GM13976 (cell line): ENCODE results near the gene SAA1.

Experiments
- DNase-seq: peaks from one replicate; pipeline ENCODE4 v3.0.0; 2012; ENCODE audit warnings: low spot score
- CTCF ChIP-seq: IDR thresholded peaks from 2 replicates; pipeline ENCODE4 v1.5.1; 2012; ENCODE audit warnings: borderline replicate concordance, mild to moderate bottlenecking; ENCODE audit not compliant: insufficient read depth; ENCODE audit errors: extremely low read depth, missing control alignments, control extremely low read depth
- in situ Hi-C: fragments of 300-500 bp; cut with MboI; formaldehyde crosslinking; loops from one replicate; pipeline ENCODE4 v1.12.0; 2022; ENCODE audit warnings: low sequenced_read_pairs, mixed read lengths, inconsistent platforms; ENCODE audit not compliant: unreplicated experiment

Gene SAA1

GRCh38 chr11:18271206-18271605, 5.1 kb downstream of the SAA1 start:
- no peak for TF ChIP-seq CTCF
- DNase-seq: no peak
- in situ Hi-C loops: no loop called here

GRCh38 chr11:18277565-18278271, 11.7 kb downstream of the SAA1 start:
- in situ Hi-C loops: no loop called here
- DNase-seq: no peak
- no peak for TF ChIP-seq CTCF

- peak; percentile 48 for DNase-seq
- in situ Hi-C loops: no loop called here
- TF ChIP-seq CTCF: no peak
Measured at GRCh38 chr11:18280438-18281045, 14.5 kb downstream of the SAA1 start.

- no peak for DNase-seq
- TF ChIP-seq CTCF: no peak
- in situ Hi-C loops: no loop called here
Measured at GRCh38 chr11:18282626-18283025, 16.6 kb downstream of the SAA1 start.

- DNase-seq: no peak
- no peak for TF ChIP-seq CTCF
- in situ Hi-C loops: no loop called here
Measured at GRCh38 chr11:18285841-18286240, 19.8 kb downstream of the SAA1 start.

- in situ Hi-C loops: no loop called here
- DNase-seq: no peak
- TF ChIP-seq CTCF: no peak
Measured at GRCh38 chr11:18288911-18289310, 22.8 kb downstream of the SAA1 start.
